GOT3 (cell line): Measurements from ENCODE around the gene AOPEP.

Source experiments
- DNase-seq: peaks from one replicate; lab custom pipeline; 2025; ENCODE audit warnings: mixed read lengths; lab: John Stamatoyannopoulos, UW

Gene AOPEP

DNA sequence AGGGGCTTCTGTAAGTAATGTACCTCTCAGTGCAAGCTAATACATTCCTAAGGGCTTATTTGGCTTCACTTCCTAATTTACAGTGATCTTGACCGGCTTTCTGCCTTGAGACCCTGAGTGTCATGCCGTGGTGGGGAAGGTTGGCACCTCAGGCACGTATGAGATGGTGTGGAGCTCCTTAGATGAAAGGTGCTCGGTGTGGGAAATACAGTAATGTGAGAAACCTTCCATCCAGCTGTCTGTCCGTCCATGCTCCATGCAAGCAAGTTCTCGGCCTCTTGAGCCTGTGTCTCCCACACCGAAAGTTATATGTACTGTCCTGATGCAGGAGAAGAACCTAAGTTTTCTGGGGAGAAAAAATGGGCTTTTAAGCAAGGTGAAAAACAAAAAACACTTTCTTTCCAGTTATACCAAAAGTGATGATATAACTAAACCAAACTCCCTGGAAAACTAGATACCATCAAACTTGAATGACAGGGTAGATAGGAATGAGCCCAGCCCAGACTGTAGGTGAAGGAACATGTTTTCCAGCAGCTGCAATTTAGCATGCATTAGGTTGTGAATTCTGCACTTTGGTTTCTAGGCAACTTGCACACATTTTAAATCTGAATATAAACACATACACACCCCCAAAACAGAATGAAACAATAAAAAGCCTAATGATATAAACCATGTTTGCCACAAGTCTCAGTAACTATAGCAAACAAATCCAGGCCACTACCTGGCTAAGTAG lies 311.5 kb downstream of the AOPEP start:
- no peak for DNase-seq

- DNase-seq, result no peak
These were observed 312.2 kb downstream of the AOPEP start for GRCh38 chr9:95038666-95039065.

GRCh38 chr9:95040106-95040505 lies 313.6 kb downstream of the AOPEP start:
- no peak for DNase-seq

DNA sequence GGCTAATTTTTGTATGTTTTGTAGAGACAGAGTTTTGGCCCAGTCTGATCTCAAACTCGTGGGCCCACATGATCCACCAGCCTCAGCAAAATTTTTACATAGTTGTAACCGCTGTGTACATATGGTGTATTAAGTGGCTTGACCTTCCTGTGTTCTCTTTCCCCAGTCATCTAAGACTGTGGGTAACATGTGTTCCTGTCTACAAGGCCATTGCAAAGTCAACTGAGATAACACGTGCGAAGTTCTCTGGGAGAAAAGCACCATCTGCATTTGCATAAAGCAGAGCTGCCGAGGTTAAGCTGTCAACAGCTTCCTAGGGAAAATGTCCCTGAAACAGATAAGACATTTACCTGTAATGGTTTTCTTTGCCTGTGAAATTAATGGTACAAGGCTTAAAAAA lies 317.3 kb downstream of the AOPEP start:
- no peak for DNase-seq

- DNase-seq, result no peak
These were observed 318.4 kb downstream of the AOPEP start for GRCh38 chr9:95044731-95045508.

- no peak for DNase-seq
These were observed 319.3 kb downstream of the AOPEP start for GRCh38 chr9:95045751-95046150.

DNA sequence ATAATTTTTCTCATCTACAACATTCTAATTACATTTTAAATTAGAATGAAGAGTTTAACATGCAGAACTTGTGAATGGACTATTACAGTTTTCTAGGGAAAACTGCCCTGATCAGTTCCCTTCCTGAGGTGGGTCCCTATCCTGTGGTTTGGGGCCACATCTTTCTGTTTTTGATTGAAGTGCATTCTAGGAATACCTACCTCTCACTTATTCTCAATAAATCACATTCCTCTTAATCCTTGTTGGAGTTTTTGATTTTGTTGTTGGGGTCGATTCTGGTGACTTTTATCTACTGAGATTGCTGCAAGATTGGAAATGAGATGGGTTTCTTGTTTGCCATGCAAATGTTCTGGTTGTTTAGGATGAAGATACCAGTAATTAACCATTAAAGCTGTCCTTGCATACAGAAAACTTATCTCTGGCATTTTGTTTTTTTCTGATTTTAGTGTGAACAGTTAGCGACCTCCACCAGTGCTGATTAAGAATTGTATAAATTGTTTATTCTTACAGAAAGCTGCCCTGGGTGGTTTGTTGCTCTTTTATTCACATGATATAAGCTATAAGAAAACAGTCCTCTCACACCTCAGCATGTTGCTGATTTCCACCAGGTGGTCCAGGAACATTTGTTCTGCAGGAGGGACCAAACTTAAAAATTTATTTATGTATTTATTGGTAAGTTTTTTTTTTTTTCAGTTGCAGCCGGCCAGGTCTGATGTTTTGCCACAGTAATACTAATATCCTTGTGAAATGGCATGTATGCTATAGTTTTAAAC lies 321.1 kb downstream of the AOPEP start:
- no peak for DNase-seq

- no peak for DNase-seq
These were observed 322.0 kb downstream of the AOPEP start for GRCh38 chr9:95048225-95049087.

DNA sequence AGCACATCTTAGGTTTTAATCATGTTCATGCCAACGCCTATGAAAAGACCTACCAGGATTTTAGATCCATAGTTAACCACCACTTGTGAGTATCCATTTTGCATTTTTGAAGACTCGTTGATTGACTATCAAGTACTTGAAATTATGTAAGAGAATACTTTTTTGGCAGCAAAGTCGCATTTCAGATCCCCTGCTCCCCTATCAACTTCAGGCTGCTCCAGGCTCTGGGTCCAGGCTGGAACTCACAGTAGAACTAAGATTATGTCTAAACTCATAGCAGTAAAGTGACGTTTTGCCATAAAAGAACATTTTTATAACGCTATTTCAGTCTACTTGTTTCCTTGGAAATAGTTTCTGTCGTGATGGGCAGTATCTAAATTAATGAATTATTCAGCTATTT lies 323.3 kb downstream of the AOPEP start:
- no peak for DNase-seq

GRCh38 chr9:95053611-95054570 lies 327.4 kb downstream of the AOPEP start:
- DNase-seq, result no peak

GRCh38 chr9:95055334-95055850 lies 328.9 kb downstream of the AOPEP start:
- no peak for DNase-seq

DNA sequence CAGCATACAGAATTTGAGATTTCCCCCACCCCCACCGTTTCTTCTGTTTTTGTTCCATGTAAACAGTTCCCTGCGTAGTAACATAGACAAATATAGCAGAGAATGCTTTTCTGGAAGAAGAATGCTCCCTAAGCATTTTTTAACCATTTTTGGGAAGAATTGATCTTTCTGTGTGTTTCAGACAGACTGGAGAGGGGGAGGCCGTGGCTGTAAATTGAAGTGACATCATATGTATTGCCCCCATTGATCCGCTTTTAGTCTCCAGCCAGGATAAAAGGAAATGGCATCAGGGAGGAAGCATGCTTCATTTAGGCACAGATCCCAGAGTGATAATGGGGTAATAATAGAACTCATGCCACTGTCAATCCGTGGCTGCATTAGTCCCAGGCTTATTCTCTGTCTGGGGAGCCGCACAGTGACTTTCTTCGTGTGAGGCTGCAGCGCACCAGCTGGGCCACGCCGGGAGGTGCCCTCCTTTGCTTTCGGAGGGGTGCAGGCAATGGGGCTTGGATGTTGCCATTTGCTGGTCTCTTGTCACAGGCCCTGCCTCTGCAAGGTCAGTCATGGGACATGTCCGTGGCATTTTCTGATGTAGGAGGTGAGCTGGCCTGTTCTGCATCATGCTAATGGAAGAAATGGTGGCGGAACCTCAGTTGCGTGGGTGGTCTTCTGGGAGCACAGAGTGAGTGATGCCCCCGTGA lies 329.5 kb downstream of the AOPEP start:
- no peak for DNase-seq

- DNase-seq, result no peak
These were observed 330.6 kb downstream of the AOPEP start for GRCh38 chr9:95057101-95057500.

DNA sequence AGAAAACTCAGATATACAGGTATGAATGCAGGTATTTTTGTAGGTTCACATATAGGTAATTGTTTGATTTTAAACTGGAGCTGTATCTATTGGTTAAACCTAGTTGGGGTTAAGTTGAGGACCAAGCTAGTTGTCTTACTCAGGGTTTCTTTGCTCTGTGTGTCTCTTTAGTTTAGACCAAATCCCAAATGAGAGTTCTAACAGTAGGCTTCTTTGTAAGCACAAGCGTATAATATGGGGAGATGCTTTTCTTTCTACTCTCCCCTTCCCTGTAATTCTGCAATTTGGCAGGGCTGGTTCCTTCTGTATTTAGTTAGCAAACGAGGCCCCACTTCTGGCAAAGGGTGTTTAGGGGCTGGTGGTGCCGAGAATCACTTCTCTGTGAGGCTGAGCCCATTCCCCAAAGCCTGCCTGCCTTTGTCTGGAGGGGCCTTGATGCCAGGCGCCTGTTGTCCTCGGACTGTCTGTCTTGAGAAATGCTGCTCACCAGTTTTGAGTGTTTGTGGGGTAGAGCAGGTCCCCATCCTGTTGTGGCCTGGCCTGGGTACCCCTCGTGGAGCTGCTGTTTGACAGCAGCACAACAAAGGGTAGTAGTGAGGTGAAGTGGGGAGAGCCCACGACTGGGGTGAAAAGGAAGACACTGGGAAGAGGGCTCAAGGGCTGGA lies 331.8 kb downstream of the AOPEP start:
- DNase-seq, result no peak

DNA sequence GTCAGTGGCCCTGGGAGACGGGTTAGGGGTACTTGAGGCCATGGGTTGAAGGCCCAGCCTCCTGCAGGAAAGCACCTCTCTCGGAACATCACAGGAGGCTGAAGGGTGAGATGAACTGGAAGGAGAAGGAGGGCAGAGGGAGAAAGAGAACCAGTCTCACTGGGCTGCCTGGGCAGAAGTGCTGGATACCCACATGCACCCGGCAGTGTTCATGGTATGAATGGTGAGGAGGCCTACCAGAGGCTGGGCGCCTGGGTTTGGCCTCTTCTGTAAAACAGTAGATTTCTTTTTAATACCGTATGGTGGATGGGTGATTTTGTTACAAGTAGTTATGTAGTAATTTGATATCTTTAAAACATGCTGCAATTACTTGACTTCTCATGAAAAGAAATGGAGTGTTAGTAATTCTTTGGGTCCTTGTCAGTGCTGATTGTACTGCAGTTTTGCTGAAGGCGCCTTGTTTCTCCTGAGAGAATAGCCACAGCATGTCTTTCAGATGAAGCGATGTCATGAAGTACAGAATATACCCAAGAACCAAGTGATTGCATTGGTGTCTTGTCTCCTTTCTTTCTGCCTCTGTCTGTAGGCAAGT lies 332.4 kb downstream of the AOPEP start:
- no peak for DNase-seq

- no peak for DNase-seq
These were observed 333.7 kb downstream of the AOPEP start for GRCh38 chr9:95060234-95060633.

GRCh38 chr9:95060916-95061315 lies 334.4 kb downstream of the AOPEP start:
- no peak for DNase-seq

GRCh38 chr9:95061916-95062595 lies 335.6 kb downstream of the AOPEP start:
- no peak for DNase-seq
